Activated naive CD8-positive, alpha-beta T cell treated with anti-CD3 and anti-CD28 coated beads, Interleukin-2, amount 50 U/mL, for 16 hours (primary cell): Measurements from ENCODE around the gene TRAPPC2L.

Source experiments
- DNase-seq: peaks from one replicate; pipeline ENCODE4 v3.0.0-alpha.2; 2020; ENCODE audit warnings: low read depth, low spot score

Gene TRAPPC2L

GRCh38 chr16:88859381-88860091, 2.6 kb downstream of the TRAPPC2L start:
- DNase-seq: no peak

GRCh38 chr16:88861359-88861758, 4.4 kb downstream of the TRAPPC2L start:
- no peak for DNase-seq

- no peak for DNase-seq
Measured at GRCh38 chr16:88862968-88863367, 6.0 kb downstream of the TRAPPC2L start.

- DNase-seq: no peak
Measured at GRCh38 chr16:88863426-88863825, 6.5 kb downstream of the TRAPPC2L start.

GRCh38 chr16:88864099-88864498, 7.2 kb downstream of the TRAPPC2L start:
- no peak for DNase-seq

GRCh38 chr16:88864521-88864920, 7.6 kb downstream of the TRAPPC2L start:
- DNase-seq: no peak

GRCh38 chr16:88865310-88865709, 8.4 kb downstream of the TRAPPC2L start:
- no peak for DNase-seq

GRCh38 chr16:88865742-88866141, 8.8 kb downstream of the TRAPPC2L start:
- no peak for DNase-seq

GRCh38 chr16:88866151-88866920, 9.4 kb downstream of the TRAPPC2L start, which contains the start of gene PABPN1L:
PABPN1L (minus strand) TSS chr16:88866660; CDS start chr16:88866606, 54 bp downstream.
- DNase-seq: no peak

GRCh38 chr16:88867581-88868246, 10.8 kb downstream of the TRAPPC2L start:
- DNase-seq: no peak

GRCh38 chr16:88868974-88869672, 12.2 kb downstream of the TRAPPC2L start:
- DNase-seq: no peak

GRCh38 chr16:88869673-88869980, 12.7 kb downstream of the TRAPPC2L start:
- DNase-seq: no peak

GRCh38 chr16:88870608-88871348, 13.9 kb downstream of the TRAPPC2L start:
- DNase-seq: no peak

GRCh38 chr16:88871349-88871702, 14.4 kb downstream of the TRAPPC2L start:
- DNase-seq: no peak

GRCh38 chr16:88871730-88872416, 14.9 kb downstream of the TRAPPC2L start:
- DNase-seq: no peak

GRCh38 chr16:88872650-88873331, 15.9 kb downstream of the TRAPPC2L start:
- no peak for DNase-seq

GRCh38 chr16:88874938-88875599, 18.1 kb downstream of the TRAPPC2L start:
- DNase-seq: no peak

- DNase-seq: no peak
Measured at GRCh38 chr16:88875703-88876234, 18.8 kb downstream of the TRAPPC2L start.

GRCh38 chr16:88876942-88877526, 20.1 kb downstream of the TRAPPC2L start:
- no peak for DNase-seq
